ENCODE results near the gene EYS.
"Not testable (repeated sequence)": the region's sequence is repeated elsewhere in the genome, so short reads cannot be mapped to it uniquely, and the experiment has no call there.

Gene EYS

GRCh38 chr6:65569505-65569904, 137.5 kb downstream of the EYS start:
- Histone ChIP-seq H3K4me3 (IDR thresholded peaks at IDR 0.05; ENCODE audit: insufficient read depth, low read depth, low read length) (no peak overlapping the region), H2AFZ (ENCODE audit: low read depth) (no peak overlapping the region), H3K4me1 (ENCODE audit: low read depth, poor library complexity, severe bottlenecking) (no peaks in the 10 kb centered on the region), H4K20me1 (ENCODE audit: insufficient read depth) (no peaks in the 10 kb centered on the region), H3K36me3 (ENCODE audit: insufficient read depth) (no peaks in the 10 kb centered on the region), H3K9ac (no peak overlapping the region), H3K27ac (no peak overlapping the region), H3K4me2 (no peak overlapping the region), H3K79me2 (ENCODE audit: insufficient read depth, low read depth) (no peaks in the 10 kb centered on the region), H3K27me3 (ENCODE audit: insufficient read depth, low read depth) (no peaks in the 10 kb centered on the region)
- TF ChIP-seq CTCF (conservative IDR thresholded peaks at IDR 0.05; ENCODE audit: low read depth, low read length): no peak

- H3K4me3 ChIP-seq (IDR thresholded peaks at IDR 0.05; ENCODE audit: insufficient read depth, low read depth, low read length); H3K27ac ChIP-seq; H3K4me1 ChIP-seq (ENCODE audit: low read depth, poor library complexity, severe bottlenecking); H3K27me3 ChIP-seq (ENCODE audit: insufficient read depth, low read depth); H2AFZ ChIP-seq (ENCODE audit: low read depth); H3K9ac ChIP-seq; H3K36me3 ChIP-seq (ENCODE audit: insufficient read depth); H4K20me1 ChIP-seq (ENCODE audit: insufficient read depth); H3K79me2 ChIP-seq (ENCODE audit: insufficient read depth, low read depth); H3K4me2 ChIP-seq: not testable (repeated sequence)
Observed at GRCh38 chr6:65569056-65569455, 138.0 kb downstream of the EYS start.

- H3K27me3 ChIP-seq (ENCODE audit: insufficient read depth, low read depth): no peaks in the 10 kb centered on the region
- no peaks in the 10 kb centered on the region for H3K36me3 ChIP-seq (ENCODE audit: insufficient read depth)
- no peak overlapping the region for H3K9ac ChIP-seq
- H3K79me2 ChIP-seq (ENCODE audit: insufficient read depth, low read depth): no peaks in the 10 kb centered on the region
- no peaks in the 10 kb centered on the region for H4K20me1 ChIP-seq (ENCODE audit: insufficient read depth)
- TF ChIP-seq CTCF (conservative IDR thresholded peaks at IDR 0.05; ENCODE audit: low read depth, low read length): no peak
- no peaks in the 10 kb centered on the region for H3K4me1 ChIP-seq (ENCODE audit: low read depth, poor library complexity, severe bottlenecking)
- no peak overlapping the region for H3K4me3 ChIP-seq (IDR thresholded peaks at IDR 0.05; ENCODE audit: insufficient read depth, low read depth, low read length)
- no peak overlapping the region for H3K27ac ChIP-seq
- no peak overlapping the region for H3K4me2 ChIP-seq
- H2AFZ ChIP-seq (ENCODE audit: low read depth): no peak overlapping the region
Observed at GRCh38 chr6:65566117-65566516, 140.9 kb downstream of the EYS start.

DNA sequence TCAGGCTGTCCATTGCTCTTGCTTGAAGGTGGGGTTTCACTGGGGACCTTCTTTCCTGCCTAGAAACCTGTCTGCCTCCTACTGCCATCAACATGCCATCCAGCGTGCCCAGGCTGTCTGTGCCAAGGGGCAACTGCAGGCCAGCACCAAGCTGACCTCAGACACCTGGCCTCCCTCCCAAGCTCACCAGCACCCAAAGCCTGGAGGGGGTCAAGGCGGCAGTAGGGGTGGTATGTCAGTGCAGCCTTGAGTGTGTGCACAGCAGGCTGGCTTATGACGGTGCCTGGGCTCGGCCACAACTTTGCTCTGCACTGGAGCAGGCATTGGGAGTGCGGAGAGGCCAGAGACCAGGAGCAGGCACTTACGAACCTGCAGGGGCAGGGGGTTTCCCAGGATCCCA, 149.0 kb downstream of the EYS start:
- no peak overlapping the region for H3K9ac ChIP-seq
- no peak for TF ChIP-seq CTCF (conservative IDR thresholded peaks at IDR 0.05; ENCODE audit: low read depth, low read length)

GRCh38 chr6:65557224-65557623, 149.8 kb downstream of the EYS start:
- no peaks in the 10 kb centered on the region for H3K4me1 ChIP-seq (ENCODE audit: low read depth, poor library complexity, severe bottlenecking)
- H3K9ac ChIP-seq: no peak overlapping the region
- no peaks in the 10 kb centered on the region for H3K36me3 ChIP-seq (ENCODE audit: insufficient read depth)
- H4K20me1 ChIP-seq (ENCODE audit: insufficient read depth): no peaks in the 10 kb centered on the region
- no peak overlapping the region for H3K4me3 ChIP-seq (IDR thresholded peaks at IDR 0.05; ENCODE audit: insufficient read depth, low read depth, low read length)
- TF ChIP-seq CTCF (conservative IDR thresholded peaks at IDR 0.05; ENCODE audit: low read depth, low read length): no peak
- H3K27me3 ChIP-seq (ENCODE audit: insufficient read depth, low read depth): no peaks in the 10 kb centered on the region
- H2AFZ ChIP-seq (ENCODE audit: low read depth): no peak overlapping the region
- no peak overlapping the region for H3K27ac ChIP-seq
- no peaks in the 10 kb centered on the region for H3K79me2 ChIP-seq (ENCODE audit: insufficient read depth, low read depth)
- H3K4me2 ChIP-seq: no peak overlapping the region

More for the DNA sequence above, 149.0 kb downstream of the EYS start:
- H4K20me1 ChIP-seq (ENCODE audit: insufficient read depth): no peaks in the 10 kb centered on the region
- H3K79me2 ChIP-seq (ENCODE audit: insufficient read depth, low read depth): no peaks in the 10 kb centered on the region
- no peak overlapping the region for H3K4me2 ChIP-seq
- no peaks in the 10 kb centered on the region for H3K36me3 ChIP-seq (ENCODE audit: insufficient read depth)
- no peak overlapping the region for H3K4me3 ChIP-seq (IDR thresholded peaks at IDR 0.05; ENCODE audit: insufficient read depth, low read depth, low read length)
- H3K27ac ChIP-seq: no peak overlapping the region
- H3K4me1 ChIP-seq (ENCODE audit: low read depth, poor library complexity, severe bottlenecking): no peaks in the 10 kb centered on the region
- H3K27me3 ChIP-seq (ENCODE audit: insufficient read depth, low read depth): no peaks in the 10 kb centered on the region
- H2AFZ ChIP-seq (ENCODE audit: low read depth): no peak overlapping the region
